K562 (cell line): ENCODE data around the gene HS3ST5. TPM values are rescaled to one million over a fixed set of nuclear protein-coding genes. Genes with fewer than 3 reads are reported as not detected.

Experiments
- ATF1 ChIP-seq, 2 experiments: fragments of 450-650 bp in 1 of 2; IDR thresholded peaks; 2 replicates each; pipeline ENCODE4 v1.6.1; 2016; ENCODE audit warnings: missing compliant biosample characterization in 1 of 2, missing genetic modification characterization in 1 of 2
- BDP1 ChIP-seq: IDR thresholded peaks from 3 replicates; pipeline ENCODE4 v1.6.1; 2011; ENCODE audit not compliant: insufficient read length, insufficient read depth
- CBX1 ChIP-seq: sonication (generic); IDR thresholded peaks from 2 replicates; pipeline ENCODE4 v1.6.1; 2016; ENCODE audit warnings: antibody characterized with exemption, low read depth, mild to moderate bottlenecking
- CHD7 ChIP-seq: fragments of 200-600 bp; sonication (generic); IDR thresholded peaks from one replicate; pipeline ENCODE4 v1.6.1; 2012; ENCODE audit warnings: mild to moderate bottlenecking, low read depth, low read length, inconsistent platforms
- FOXJ2 ChIP-seq: fragments of 200-800 bp; sonication (Bioruptor generic); IDR thresholded peaks from 2 replicates; pipeline ENCODE4 v1.6.1; 2016; ENCODE audit warnings: missing genetic modification characterization, missing compliant biosample characterization
- HMG20A ChIP-seq: fragments of 450-650 bp; formaldehyde crosslinking; conservative IDR thresholded peaks from 2 replicates; pipeline ENCODE4 v1.4.0; 2020; ENCODE audit warnings: mild to moderate bottlenecking, mixed read lengths
- KLF10 ChIP-seq: fragments of 250-450 bp; sonication (Bioruptor Pico); IDR thresholded peaks from 2 replicates; pipeline ENCODE4 v1.6.1; 2021; ENCODE audit warnings: matching md5 sums
- MCM3 ChIP-seq: fragments of 450-650 bp; IDR thresholded peaks from 2 replicates; pipeline ENCODE4 v1.6.1; 2016
- MTA3 ChIP-seq: fragments of 450-650 bp; formaldehyde crosslinking; IDR thresholded peaks from 2 replicates; pipeline ENCODE4 v1.6.1; 2017; ENCODE audit warnings: mild to moderate bottlenecking, borderline replicate concordance
- ZNF282 ChIP-seq: sonication (generic); formaldehyde crosslinking; IDR thresholded peaks from 2 replicates; pipeline ENCODE4 v1.8.1; 2023; ENCODE audit warnings: missing genetic modification reagents
- ZNF561 ChIP-seq: fragments of 450-650 bp; formaldehyde crosslinking; conservative IDR thresholded peaks from 2 replicates; pipeline ENCODE4 v1.4.0; 2020; ENCODE audit warnings: mild to moderate bottlenecking, moderate library complexity
- polyA plus RNA-seq, 8 experiments: library from polyadenylated mRNA; depleted of rRNA in 4 of 8; stranded (reverse) in 5 of 8; unstranded in 3 of 8; fragments of >200 nt; fragmentation: Nextera tagmentation in 2 of 8; fragmentation: Illumina TruSeq in 1 of 8; extraction: Ambion mirVana in 2 of 8; extraction: Trizol in 1 of 8; gene quantifications; 2 replicates each; pipeline versions ENCODE4 v1.2.1 to v1.2.3, GENCODE V29; 2011 to 2014; ENCODE audit warnings: inconsistent platforms in 1 of 8, missing spikeins in 1 of 8
- total RNA-seq, 7 experiments: library from RNA; depleted of rRNA in 6 of 7; stranded (reverse); fragments of >200 nt in 6 of 7; fragmentation: Illumina TruSeq in 2 of 7; extraction: Trizol in 2 of 7; gene quantifications; 2 replicates each; pipeline versions ENCODE4 v1.2.1 to v1.2.3, GENCODE V29; 2011 to 2021; ENCODE audit warnings: low replicate concordance in 1 of 7
- TF ChIP-seq, protein P1 (sequence below): fragments of 450-650 bp; formaldehyde crosslinking; IDR thresholded peaks from 2 replicates; pipeline ENCODE4 v1.4.0; 2020; ENCODE audit warnings: mild to moderate bottlenecking, moderate library complexity

The HS3ST5 gene
- total and polyA plus RNA-seq, 9 of the 15 experiments (the other 6 are each of a cell fraction or from before 2014, with no cell fraction given), result not detected

DNA sequence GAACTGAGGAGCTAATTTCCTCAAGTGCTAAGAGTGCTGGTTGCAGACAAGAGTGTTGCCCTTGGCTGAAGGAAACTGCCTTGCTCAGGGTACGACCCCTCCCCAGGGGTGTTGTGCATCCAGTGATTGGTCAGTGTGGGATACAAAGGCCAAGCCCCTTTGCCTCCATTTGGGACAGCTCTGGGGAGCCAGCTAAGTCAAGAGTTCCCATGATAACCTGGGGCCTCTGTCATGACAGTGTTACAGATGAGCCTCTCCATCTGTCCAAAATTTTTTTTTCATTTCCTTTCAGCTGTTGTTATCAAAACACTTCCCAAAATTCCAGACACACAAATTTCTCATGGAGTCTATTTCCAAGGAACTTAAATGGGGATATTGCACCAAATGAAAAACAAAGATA is 93.3 kb downstream of the HS3ST5 start (continued):
- TF ChIP-seq CHD7 (no peak), KLF10 (CRISPR knock-in tag) (no peak), BDP1 (no peak), ZNF282 (no peak), MCM3 (no peak), MTA3 (no peak), HMG20A (CRISPR knock-in tag) (no peak), FOXJ2 (tag) (no peak), ZNF561 (no peak), CBX1 (no peak), ATF1 (CRISPR knock-in tag; IDR thresholded peaks at IDR 0.05) (no peak), ATF1 (tag; IDR thresholded peaks at IDR 0.05) (no peak)
- TF ChIP-seq, protein P1, sequence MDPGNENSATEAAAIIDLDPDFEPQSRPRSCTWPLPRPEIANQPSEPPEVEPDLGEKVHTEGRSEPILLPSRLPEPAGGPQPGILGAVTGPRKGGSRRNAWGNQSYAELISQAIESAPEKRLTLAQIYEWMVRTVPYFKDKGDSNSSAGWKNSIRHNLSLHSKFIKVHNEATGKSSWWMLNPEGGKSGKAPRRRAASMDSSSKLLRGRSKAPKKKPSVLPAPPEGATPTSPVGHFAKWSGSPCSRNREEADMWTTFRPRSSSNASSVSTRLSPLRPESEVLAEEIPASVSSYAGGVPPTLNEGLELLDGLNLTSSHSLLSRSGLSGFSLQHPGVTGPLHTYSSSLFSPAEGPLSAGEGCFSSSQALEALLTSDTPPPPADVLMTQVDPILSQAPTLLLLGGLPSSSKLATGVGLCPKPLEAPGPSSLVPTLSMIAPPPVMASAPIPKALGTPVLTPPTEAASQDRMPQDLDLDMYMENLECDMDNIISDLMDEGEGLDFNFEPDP (CRISPR knock-in tag), result no peak
